ENCODE data around the gene RGS9. TPM values are rescaled to one million over a fixed set of nuclear protein-coding genes. Genes with fewer than 3 reads are reported as not detected.
"Not testable (repeated sequence)": the region's sequence is repeated elsewhere in the genome, so short reads cannot be mapped to it uniquely, and the experiment has no call there.

The RGS9 gene
- total RNA-seq, 1 donor from 2014 or later: 2.7 TPM

GRCh38 chr17:65115839-65116238 lies 21.3 kb upstream of the RGS9 start:
- no peak for DNase-seq (ENCODE audit: low read depth)

- not testable (repeated sequence) for DNase-seq (ENCODE audit: low read depth)
These were observed 20.7 kb upstream of the RGS9 start for GRCh38 chr17:65116515-65116914.

GRCh38 chr17:65117384-65118035 lies 19.7 kb upstream of the RGS9 start:
- no peak for DNase-seq (ENCODE audit: low read depth)

GRCh38 chr17:65121368-65121767 lies 15.8 kb upstream of the RGS9 start:
- DNase-seq (ENCODE audit: low read depth): peak; percentile 16

- peak; percentile 22 for DNase-seq (ENCODE audit: low read depth)
These were observed 15.0 kb upstream of the RGS9 start for GRCh38 chr17:65121916-65122806.

GRCh38 chr17:65122836-65123756 lies 14.1 kb upstream of the RGS9 start:
- DNase-seq (ENCODE audit: low read depth): peak; percentile 76

- no peak for DNase-seq (ENCODE audit: low read depth)
These were observed 13.2 kb upstream of the RGS9 start for GRCh38 chr17:65123757-65124675.

- no peak for DNase-seq (ENCODE audit: low read depth)
These were observed 6.3 kb upstream of the RGS9 start for GRCh38 chr17:65130832-65131231.

GRCh38 chr17:65131240-65131639 lies 5.9 kb upstream of the RGS9 start:
- no peak for DNase-seq (ENCODE audit: low read depth)

GRCh38 chr17:65131946-65132345 lies 5.2 kb upstream of the RGS9 start:
- peak; percentile 75 for DNase-seq (ENCODE audit: low read depth)

- DNase-seq (ENCODE audit: low read depth): no peak
These were observed 3.1 kb upstream of the RGS9 start for GRCh38 chr17:65134035-65134434.

- DNase-seq (ENCODE audit: low read depth): peak; percentile 32
These were observed 2.1 kb downstream of the RGS9 start for GRCh38 chr17:65139101-65139764.

- no peak for DNase-seq (ENCODE audit: low read depth)
These were observed 5.1 kb downstream of the RGS9 start for GRCh38 chr17:65142247-65142646.

GRCh38 chr17:65143889-65144604 lies 6.9 kb downstream of the RGS9 start:
- DNase-seq (ENCODE audit: low read depth): no peak

- no peak for DNase-seq (ENCODE audit: low read depth)
These were observed 8.6 kb downstream of the RGS9 start for GRCh38 chr17:65145743-65146142.

- DNase-seq (ENCODE audit: low read depth): no peak
These were observed 10.8 kb downstream of the RGS9 start for GRCh38 chr17:65147955-65148354.

GRCh38 chr17:65154770-65155589 lies 17.8 kb downstream of the RGS9 start:
- peak; percentile 84 for DNase-seq (ENCODE audit: low read depth)

GRCh38 chr17:65155622-65156021 lies 18.5 kb downstream of the RGS9 start:
- DNase-seq (ENCODE audit: low read depth): no peak
